Kidney (tissue), 14 donors: ENCODE data around the gene HES2. TPM values are rescaled to one million over a fixed set of nuclear protein-coding genes. Genes with fewer than 3 reads are reported as not detected.

Experiments
- DNase-seq, 5 donors: peaks; one replicate each; pipeline ENCODE4 v3.0.0-alpha.2; 2013 to 2020
- FAIRE-seq: peaks from 2 replicates; lab custom pipeline; 2012; peaks lifted over from hg19 to GRCh38; lab: Jason Lieb, UNC
- H3K27ac ChIP-seq, 2 donors: one replicate each; pipeline ENCODE4 v1.7.0; 2013; ENCODE audit warnings: low read depth in 2 of 2, low read length in 2 of 2, inconsistent platforms in 1 of 2
- H3K27me3 ChIP-seq: one replicate; pipeline ENCODE4 v1.7.1; 2013; ENCODE audit warnings: low read length, inconsistent platforms; ENCODE audit not compliant: control insufficient read depth, insufficient read depth
- H3K36me3 ChIP-seq, 3 donors: one replicate each; pipeline versions ENCODE4 v1.7.0 to v1.7.1; 2013; ENCODE audit warnings: low read length in 3 of 3, control low read depth in 1 of 3, inconsistent platforms in 1 of 3; ENCODE audit not compliant: insufficient read depth in 3 of 3, control insufficient read depth in 2 of 3
- H3K4me1 ChIP-seq, 3 donors: one replicate each; pipeline versions ENCODE4 v1.7.0 to v1.7.1; 2013; ENCODE audit warnings: low read length in 3 of 3, inconsistent platforms in 1 of 3, low read depth in 1 of 3; ENCODE audit not compliant: control insufficient read depth in 2 of 3, insufficient read depth in 2 of 3
- H3K4me3 ChIP-seq, 3 donors: one replicate each; pipeline versions ENCODE4 v1.7.0 to v1.8.1; 2013; ENCODE audit warnings: low read length in 3 of 3, control low read depth in 1 of 3, inconsistent platforms in 1 of 3
- H3K9ac ChIP-seq, 3 donors: one replicate each; pipeline versions ENCODE4 v1.7.0 to v1.7.1; 2013; ENCODE audit warnings: low read length in 3 of 3, control low read depth in 1 of 3, inconsistent platforms in 1 of 3
- H3K9me3 ChIP-seq, 3 donors: one replicate each; pipeline versions ENCODE4 v1.7.0 to v1.7.1; 2013; ENCODE audit warnings: low read length in 3 of 3, control low read depth in 1 of 3, inconsistent platforms in 1 of 3; ENCODE audit not compliant: control insufficient read depth in 2 of 3, insufficient read depth in 1 of 3
- intact Hi-C: fragments of 100-400 bp; cut with DNase I; formaldehyde crosslinking; loops from one replicate; pipeline ENCODE4 v1.11.1; 2022
- polyA plus RNA-seq: library from polyadenylated mRNA; stranded (reverse); fragments of 350-450 nt; fragmentation: Illumina TruSeq; extraction: RNeasy Lipid Tissue Mini Kit (QIAGEN cat#74804); gene quantifications from one replicate; pipeline ENCODE4 v1.2.3, GENCODE V29; 2014; ENCODE audit warnings: low read depth, low replicate concordance; ENCODE audit not compliant: insufficient read depth
- total RNA-seq: library from RNA; stranded (reverse); fragmentation: NEBNext Ultra II Directional; extraction: Animal tissue kit (Norgen Biotek cat#: 25700); gene quantifications from one replicate; pipeline ENCODE4 v1.2.1, GENCODE V29; 2021
- TF ChIP-seq, protein P1 (sequence below): IDR thresholded peaks from 3 replicates; pipeline ENCODE4 v1.5.1; 2012; ENCODE audit warnings: mild to moderate bottlenecking, moderate library complexity, borderline replicate concordance; ENCODE audit not compliant: insufficient read depth; ENCODE audit errors: extremely low read depth
- donor health status: control.
- donor health status: control.
- donor health status: control.
- donor health status: control.
- donor health status: control.
- donor health status: DM: yes; HTN: yes; CAD: no.
- donor health status: Normal renal cell carcinoma (clear cell type).

Gene HES2
- total and polyA plus RNA-seq, 2 donors from 2014 or later, result 1.3 to 1.6 TPM

DNA sequence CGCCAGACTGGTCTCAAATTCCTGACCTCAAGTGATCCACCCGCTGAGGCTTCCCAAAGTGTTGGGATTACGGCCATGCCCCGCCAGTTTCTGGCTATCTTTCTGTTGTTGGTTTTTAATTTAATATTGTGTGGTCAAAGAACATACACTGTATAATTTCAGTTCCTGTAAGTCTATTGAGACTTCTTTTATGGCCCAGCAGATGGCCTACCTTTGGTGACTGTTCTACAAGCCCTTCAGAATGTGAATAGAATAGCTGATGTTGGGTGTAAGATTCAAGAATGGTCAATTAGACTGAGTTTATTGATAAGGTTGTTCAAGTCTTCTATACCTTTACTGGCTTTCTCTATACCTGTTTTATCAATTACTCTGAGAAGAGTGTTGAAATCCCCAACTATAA is 10.7 kb downstream of the HES2 start:
- H3K9ac ChIP-seq, result no peak overlapping the region
- H3K27me3 ChIP-seq, result no peaks in the 10 kb centered on the region
- H3K9me3 ChIP-seq, result no peaks in the 10 kb centered on the region
- TF ChIP-seq, protein P1, sequence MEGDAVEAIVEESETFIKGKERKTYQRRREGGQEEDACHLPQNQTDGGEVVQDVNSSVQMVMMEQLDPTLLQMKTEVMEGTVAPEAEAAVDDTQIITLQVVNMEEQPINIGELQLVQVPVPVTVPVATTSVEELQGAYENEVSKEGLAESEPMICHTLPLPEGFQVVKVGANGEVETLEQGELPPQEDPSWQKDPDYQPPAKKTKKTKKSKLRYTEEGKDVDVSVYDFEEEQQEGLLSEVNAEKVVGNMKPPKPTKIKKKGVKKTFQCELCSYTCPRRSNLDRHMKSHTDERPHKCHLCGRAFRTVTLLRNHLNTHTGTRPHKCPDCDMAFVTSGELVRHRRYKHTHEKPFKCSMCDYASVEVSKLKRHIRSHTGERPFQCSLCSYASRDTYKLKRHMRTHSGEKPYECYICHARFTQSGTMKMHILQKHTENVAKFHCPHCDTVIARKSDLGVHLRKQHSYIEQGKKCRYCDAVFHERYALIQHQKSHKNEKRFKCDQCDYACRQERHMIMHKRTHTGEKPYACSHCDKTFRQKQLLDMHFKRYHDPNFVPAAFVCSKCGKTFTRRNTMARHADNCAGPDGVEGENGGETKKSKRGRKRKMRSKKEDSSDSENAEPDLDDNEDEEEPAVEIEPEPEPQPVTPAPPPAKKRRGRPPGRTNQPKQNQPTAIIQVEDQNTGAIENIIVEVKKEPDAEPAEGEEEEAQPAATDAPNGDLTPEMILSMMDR, result no peak
- no peak overlapping the region for H3K4me3 ChIP-seq
- H3K4me1 ChIP-seq, result no peaks in the 10 kb centered on the region
- no peak overlapping the region for H3K27ac ChIP-seq
- FAIRE-seq (no peak), DNase-seq (no peak)
- H3K36me3 ChIP-seq, result no peaks in the 10 kb centered on the region
- intact Hi-C loops, result no loop called here

DNA sequence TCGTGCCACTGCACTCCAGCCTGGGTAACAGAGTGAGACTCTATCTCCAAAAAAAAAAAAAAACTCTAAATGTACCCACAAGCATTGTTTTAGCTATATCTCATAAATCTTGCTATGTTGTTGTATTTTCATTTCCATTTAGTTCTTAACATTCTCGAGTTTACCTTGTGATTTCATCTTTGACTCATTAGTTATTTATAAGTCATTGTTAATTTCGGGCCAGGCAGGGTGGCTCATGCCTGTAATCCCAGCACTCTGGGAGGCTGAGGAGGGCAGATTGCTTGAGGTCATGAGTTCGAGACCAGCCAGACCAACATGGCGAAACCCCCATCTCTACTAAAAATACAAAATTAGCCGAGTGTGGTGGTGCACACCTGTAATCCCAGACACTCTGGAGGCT is 11.7 kb downstream of the HES2 start:
- FAIRE-seq (no peak), DNase-seq (no peak)
- Histone ChIP-seq H3K36me3 (no peaks in the 10 kb centered on the region), H3K9ac (no peak overlapping the region), H3K27me3 (no peaks in the 10 kb centered on the region), H3K27ac (no peak overlapping the region), H3K4me1 (no peaks in the 10 kb centered on the region), H3K9me3 (no peaks in the 10 kb centered on the region), H3K4me3 (no peak overlapping the region)
- intact Hi-C loops, result no loop called here
- TF ChIP-seq, protein P1, result no peak

DNA sequence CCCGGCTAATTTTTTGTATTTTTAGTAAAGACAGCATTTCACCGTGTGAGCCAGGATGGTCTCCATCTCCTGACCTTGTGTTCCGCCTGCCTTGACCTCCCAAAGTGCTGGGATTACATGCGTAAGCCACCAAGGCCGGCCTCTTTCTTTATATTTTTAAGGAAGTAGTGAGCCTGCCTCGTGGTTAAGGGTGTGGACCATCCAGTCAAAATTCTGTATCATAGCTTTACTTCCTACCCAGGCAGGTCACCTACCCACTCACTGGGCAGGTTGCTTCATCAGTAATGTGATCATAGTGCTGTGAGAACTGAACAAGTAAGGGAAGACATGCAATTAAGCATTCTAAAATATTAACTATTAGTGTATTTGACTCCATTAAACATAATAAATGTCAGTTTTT is 18.0 kb downstream of the HES2 start:
- TF ChIP-seq, protein P1, result no peak
- no peak overlapping the region for H3K9ac ChIP-seq
- FAIRE-seq, result no peak
- H3K27ac ChIP-seq, result no peak overlapping the region
- no peak overlapping the region for H3K4me3 ChIP-seq
- H3K27me3 ChIP-seq, result no peaks in the 10 kb centered on the region
- intact Hi-C loops, result no loop called here
- H3K36me3 ChIP-seq, result no peaks in the 10 kb centered on the region
- no peak for DNase-seq
- no peaks in the 10 kb centered on the region for H3K9me3 ChIP-seq
- H3K4me1 ChIP-seq, result no peaks in the 10 kb centered on the region

DNA sequence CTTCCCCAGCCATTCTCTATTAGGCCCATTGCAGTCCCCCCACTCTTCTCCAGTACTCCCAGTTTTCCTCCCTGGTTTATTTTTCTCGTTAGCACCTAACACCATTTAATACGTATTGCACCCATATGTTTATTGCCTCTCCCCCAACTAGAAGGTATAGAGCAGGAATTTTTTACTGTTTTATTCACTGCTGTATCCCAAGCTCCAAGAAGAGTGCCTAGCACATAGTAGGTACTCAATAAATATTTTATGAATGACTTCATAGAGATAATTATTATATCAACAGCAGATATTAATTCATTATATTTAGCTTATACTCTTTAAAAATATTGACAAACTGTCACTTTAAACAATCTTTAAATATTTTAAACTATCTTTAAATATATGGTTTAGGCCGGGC is 20.4 kb downstream of the HES2 start:
- no peaks in the 10 kb centered on the region for H3K27me3 ChIP-seq
- FAIRE-seq (no peak), DNase-seq (no peak)
- peaks cover 0 to under 1% (median 0%) of the 10 kb centered on the region in 3 donors for H3K4me1 ChIP-seq
- no peaks in the 10 kb centered on the region for H3K36me3 ChIP-seq
- H3K9me3 ChIP-seq, result no peaks in the 10 kb centered on the region
- no peak overlapping the region for H3K27ac ChIP-seq
- TF ChIP-seq, protein P1, result no peak
- H3K9ac ChIP-seq, result no peak overlapping the region
- intact Hi-C loops, result no loop called here
- no peak overlapping the region for H3K4me3 ChIP-seq
